Activated CD8-positive, alpha-beta memory T cell treated with anti-CD3 and anti-CD28 coated beads, Interleukin-2, amount 50 U/mL, for 1 hour (primary cell): ENCODE measurements around the gene FGD3.
"Not testable (repeated sequence)": the region's sequence is repeated elsewhere in the genome, so short reads cannot be mapped to it uniquely, and the experiment has no call there.

ENCODE experiments used
- DNase-seq: peaks from one replicate; pipeline ENCODE4 v3.0.0-alpha.2; 2020; ENCODE audit errors: extremely low read depth

FGD3 gene

DNA sequence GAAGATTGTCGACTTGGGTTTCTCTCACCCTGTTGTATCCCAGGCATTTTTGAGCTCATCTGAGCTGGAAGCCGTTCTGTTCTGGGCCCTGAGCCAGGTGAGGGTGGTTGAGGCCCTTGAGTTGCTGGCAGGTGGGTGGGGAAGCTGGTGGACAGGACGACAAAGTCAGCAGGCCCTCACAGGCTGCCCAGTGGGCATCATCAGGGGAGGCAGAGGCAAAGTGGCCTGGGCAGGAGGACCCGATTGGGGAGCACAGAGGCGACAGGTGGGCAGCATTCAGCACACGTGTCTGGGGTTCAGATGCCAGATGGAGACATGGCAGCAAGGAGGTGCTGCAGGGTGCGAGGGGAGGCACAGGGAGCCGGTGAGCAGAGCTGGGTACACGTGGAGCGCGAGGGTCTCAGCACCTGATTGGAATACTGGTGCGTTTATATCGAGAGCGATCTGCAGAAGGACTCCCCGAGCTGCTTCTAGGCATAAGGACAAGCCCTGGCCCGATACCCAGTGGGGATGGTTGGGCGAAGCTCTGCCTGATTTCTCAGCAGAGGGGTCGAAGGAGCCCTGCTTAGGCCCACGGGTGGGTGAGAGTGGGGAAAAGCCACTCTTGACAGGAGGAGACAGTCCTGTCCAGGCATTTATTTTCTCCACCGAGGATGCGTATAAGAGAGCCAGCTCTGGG lies 62.2 kb downstream of the FGD3 start:
- DNase-seq: no peak

DNA sequence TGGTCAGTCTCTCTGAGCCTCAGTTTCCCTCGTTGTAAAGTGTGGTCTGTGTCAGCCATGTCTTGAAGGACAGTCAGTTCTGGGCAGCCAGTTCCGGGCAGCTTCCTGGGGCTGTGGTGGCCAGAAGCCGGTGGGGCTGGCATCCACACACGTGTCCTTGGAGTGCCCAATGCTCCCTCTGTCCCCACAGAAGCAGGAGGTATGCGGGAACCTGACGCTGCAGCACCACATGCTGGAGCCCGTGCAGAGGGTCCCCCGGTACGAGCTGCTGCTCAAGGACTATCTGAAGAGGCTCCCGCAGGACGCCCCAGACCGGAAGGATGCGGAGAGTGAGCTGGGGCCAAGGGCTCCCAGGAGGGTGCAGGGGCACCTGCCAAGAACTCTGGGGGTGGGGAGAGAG lies 62.7 kb downstream of the FGD3 start:
- no peak for DNase-seq

DNA sequence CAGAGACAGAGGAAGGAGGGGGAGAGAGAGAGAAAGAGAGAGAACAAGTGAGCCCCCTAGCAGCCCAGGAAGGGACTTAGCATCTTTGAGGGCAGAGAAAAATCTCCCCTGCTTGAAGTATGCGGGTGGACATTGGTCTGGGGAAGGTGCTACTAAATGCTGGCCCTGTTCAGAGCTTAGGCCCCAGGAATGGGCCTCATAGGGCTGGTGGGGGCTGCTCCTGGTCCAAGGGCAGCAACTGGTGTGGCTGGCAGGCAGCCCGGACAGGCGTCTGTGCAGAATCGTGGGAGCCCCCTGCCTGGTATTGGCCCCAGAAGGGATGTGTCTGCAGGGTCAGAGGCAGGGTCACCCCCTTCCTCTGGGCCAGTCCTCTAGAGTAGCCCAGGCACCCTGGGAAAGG lies 63.4 kb downstream of the FGD3 start:
- no peak for DNase-seq

GRCh38 chr9:93011114-93011513 lies 63.8 kb downstream of the FGD3 start:
- no peak for DNase-seq

GRCh38 chr9:93012963-93013855 lies 65.9 kb downstream of the FGD3 start:
- no peak for DNase-seq

DNA sequence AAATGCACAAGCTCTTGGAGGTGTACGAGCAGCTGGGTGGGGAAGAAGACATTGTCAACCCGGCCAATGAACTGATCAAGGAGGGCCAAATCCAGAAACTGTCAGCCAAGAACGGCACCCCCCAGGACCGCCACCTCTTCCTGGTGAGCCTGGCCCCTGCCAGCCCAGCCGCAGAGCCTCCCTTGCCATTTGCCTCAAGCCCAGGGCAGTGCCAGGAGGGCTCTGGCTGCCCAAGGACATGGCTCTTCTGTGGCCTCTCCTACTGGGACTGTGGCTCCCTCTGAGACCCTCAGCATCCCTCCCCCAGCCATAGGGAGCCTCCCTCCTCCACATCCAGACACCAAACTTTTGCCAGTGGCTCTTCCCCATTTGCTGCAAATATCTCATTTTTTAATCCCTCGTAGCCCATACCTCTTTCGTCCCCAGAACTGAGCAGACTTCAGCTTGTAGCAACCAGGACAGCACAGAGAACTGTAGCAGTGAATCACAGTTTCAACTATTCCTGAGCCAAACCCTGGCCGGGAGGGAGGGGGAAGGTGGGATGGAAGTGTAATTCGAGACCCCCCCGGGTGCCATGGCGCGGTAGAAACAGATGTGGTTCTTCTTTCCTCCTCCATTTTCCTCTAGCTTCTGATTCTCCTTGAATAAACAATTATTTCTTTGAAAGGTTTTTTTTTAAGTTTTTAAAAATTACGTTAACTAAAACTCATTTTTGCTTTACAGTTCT lies 66.7 kb downstream of the FGD3 start:
- no peak for DNase-seq

DNA sequence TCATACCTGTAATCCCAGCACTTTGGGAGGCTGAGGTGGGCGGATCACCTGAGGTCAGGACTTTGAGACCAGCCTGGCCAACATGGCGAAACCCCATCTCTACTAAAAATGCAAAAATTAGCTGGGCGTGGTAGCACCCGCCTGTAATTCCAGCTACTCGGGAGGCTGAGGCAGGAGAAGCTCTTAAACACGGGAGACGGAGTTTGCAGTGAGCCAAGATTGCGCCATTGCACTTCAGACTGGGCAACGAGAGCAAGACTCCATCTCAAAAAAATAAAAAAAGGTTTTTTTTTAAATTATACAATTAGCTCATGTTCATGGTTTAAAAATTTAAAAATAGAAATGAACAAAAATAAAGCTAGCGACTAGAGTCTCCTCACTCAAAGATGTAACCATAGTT lies 67.9 kb downstream of the FGD3 start:
- DNase-seq: not testable (repeated sequence)

GRCh38 chr9:93017621-93018020 lies 70.3 kb downstream of the FGD3 start:
- DNase-seq: no peak

DNA sequence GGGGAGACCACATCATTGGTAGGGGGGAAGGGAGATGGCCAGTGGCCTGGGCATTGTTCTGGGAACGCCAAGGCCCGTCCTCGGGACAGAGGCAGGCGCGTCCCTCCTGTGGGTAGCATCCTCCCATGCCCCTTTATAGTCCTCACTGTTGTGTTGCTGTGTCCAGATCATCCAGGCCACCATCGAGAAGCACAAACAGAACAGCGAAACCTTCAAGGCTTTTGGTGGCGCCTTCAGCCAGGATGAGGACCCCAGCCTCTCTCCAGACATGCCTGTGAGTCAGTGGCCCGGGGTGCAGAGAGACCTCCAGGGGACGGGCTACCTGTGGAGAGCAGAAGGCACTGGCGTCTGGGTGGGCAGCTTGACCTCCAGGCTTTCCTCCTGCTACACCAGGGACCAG lies 72.8 kb downstream of the FGD3 start:
- DNase-seq: no peak

DNA sequence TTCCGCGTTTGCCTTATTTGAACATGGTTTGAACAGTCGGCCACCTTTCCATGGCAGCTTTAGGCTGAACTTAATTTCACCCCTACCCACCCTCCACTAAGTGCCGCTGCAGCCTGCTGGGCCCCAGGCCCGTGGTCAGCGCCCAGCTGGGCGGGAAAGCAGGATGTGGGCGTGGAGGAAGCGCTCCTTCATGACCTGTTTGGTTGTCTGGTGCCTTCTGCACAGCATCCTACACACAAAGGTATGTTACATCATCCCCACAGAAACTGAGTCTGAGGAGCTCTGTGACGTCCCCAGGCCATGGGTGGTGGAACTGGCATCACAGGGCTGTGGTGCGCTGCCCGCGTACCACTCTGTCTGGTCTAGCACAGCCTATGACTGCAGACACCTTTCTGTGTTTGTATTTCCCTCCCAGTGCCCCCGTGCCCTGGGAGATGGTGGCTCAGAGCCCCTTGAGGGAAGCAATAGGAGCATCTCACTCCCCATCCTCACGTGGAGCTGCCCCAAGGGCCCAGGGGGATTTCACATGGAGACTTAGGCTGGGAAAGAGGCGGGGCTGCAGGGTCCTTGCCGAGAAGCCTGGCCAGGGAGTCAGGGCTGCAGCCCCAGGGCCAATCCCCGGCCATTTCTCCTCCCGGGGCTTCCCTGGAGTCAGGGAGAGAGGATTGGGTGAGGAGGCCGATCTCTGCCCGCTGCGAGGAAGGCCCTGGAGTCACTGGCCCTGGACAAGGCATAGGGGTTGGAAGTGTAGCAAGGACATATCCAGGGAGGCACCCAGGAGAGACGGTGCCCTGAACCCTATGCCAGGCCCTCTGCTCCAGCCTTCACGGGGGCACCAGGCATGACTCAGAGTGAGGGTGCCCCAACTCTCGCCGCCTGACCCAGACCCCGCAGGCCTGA lies 73.7 kb downstream of the FGD3 start:
- no peak for DNase-seq

DNA sequence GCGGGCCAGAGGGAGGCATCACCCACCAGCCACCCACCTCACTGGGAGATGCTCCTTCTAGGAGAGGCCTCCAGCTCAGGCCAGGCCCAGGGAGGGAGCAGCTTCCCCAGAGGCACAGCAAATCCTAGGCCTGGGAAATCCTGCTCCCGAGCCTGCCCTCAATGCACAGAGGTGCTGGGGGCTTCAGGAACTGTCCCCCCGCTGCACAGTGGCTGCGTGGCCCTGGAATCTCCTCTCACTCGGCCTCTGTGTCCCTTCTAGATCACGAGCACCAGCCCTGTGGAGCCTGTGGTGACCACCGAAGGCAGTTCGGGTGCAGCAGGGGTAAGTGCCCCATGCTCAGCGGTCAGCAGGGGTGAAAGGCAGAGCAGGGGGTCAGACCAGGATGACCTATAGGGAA lies 74.7 kb downstream of the FGD3 start:
- DNase-seq: no peak

- no peak for DNase-seq
These were observed 75.6 kb downstream of the FGD3 start for GRCh38 chr9:93022721-93023520.

- no peak for DNase-seq
These were observed 76.1 kb downstream of the FGD3 start for GRCh38 chr9:93023521-93023815.

- no peak for DNase-seq
These were observed 77.3 kb downstream of the FGD3 start for GRCh38 chr9:93024646-93024910.

DNA sequence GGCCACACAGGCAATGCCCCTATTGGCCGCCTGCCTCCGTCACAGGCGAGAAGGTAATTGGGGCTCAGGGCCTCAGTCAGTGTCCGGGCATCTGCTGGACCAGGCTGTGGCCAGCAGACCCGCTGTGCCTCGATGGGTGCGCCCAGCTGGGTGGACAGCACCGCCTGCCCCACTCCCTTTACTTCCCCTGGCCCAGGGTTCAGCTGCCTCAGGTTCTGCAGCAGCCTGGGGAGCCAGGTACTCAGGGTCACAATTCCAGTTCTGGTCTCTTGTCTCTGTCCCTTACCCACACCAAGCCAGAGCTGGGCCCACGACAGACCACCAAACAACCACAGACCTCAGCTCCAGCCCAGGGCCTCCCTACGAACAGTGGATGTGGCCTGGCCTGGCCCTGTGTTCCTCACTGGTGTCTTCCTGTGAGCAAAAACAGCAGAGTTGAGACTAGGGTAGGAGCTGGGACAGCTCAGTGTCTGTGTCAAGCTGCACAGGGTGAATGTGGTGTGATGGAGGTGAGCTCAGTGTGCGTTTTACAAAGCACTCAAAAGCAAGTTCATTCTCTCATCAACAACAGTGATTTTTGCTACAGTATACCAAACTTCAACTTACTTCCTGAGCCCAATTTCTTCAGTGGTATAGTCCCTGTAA lies 77.8 kb downstream of the FGD3 start:
- DNase-seq: no peak

- no peak for DNase-seq
These were observed 78.4 kb downstream of the FGD3 start for GRCh38 chr9:93025736-93026135.

- no peak for DNase-seq
These were observed 79.3 kb downstream of the FGD3 start for GRCh38 chr9:93026640-93027039.

GRCh38 chr9:93027750-93028149 lies 80.4 kb downstream of the FGD3 start:
- DNase-seq: no peak

- peak; percentile 54 for DNase-seq
These were observed 81.2 kb downstream of the FGD3 start for GRCh38 chr9:93028448-93029006.
